Measurements from ENCODE around the gene HID1. TPM values are rescaled to one million over a fixed set of nuclear protein-coding genes. Genes with fewer than 3 reads are reported as not detected.

Gene HID1
- total RNA-seq, 1 experiment from 2014 or later, result 12.7 TPM

DNA sequence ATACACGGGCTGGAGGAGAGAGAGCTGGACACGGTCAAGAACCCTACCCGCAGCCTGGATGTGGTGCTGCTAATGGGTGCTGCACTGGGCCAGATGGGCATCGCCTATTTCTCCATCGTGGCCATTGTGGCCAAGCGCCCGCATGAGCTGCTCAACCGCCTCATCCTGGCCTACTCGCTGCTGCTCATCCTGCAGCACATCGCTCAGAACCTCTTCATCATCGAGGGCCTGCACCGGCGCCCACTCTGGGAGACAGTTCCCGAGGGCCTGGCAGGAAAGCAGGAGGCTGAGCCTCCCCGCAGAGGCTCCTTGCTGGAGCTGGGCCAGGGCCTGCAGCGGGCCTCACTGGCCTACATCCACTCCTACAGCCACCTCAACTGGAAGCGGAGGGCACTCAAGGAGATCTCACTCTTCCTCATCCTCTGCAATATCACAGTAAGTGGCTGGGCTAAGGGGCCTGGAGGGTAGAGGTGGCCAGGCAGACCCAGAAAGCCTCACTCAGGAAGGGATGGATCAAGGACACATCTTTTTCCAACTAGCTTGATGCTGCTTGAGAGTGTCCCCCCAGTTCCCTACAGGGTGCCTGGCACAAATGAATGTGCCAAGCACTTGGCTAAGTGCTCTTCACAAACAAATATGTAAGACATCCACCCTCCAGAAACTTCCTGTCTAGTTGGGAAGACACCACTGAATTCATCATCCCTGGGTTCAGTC is 25.4 kb downstream of the HID1 start:
- no peak overlapping the region for H4K91ac ChIP-seq (ENCODE audit: insufficient read length, low read depth, low read length)

More for the DNA sequence above, 25.4 kb downstream of the HID1 start:
- H3K9me3 ChIP-seq (ENCODE audit: control insufficient read depth, low read depth, low read length), result no peaks in the 10 kb centered on the region
- Mint-ChIP-seq H3K4me3 (no peak overlapping the region), H3K27me3 (ENCODE audit: low read depth) (peaks cover 33% of the 10 kb centered on the region), H3K36me3 (ENCODE audit: insufficient read depth in 1 of 3, low read depth in 3 of 3) (no peaks in the 10 kb centered on the region), H3K9me3 (no peaks in the 10 kb centered on the region), H3K27ac (no peak overlapping the region; a peak in 1 of 7 replicates), H3K4me1 (peaks cover 22 to 29% of the 10 kb centered on the region in 2 experiments)
- H4K5ac ChIP-seq (ENCODE audit: insufficient read length, low read depth, low read length), result no peak overlapping the region
- DNase-seq, result no peak
- H3K9ac ChIP-seq (ENCODE audit: extremely low read depth, insufficient read length, low read length), result no peak overlapping the region
- no peaks in the 10 kb centered on the region for H4K20me1 ChIP-seq (ENCODE audit: control insufficient read depth, insufficient read depth, insufficient read length)
- no peaks in the 10 kb centered on the region for H3K23me2 ChIP-seq (ENCODE audit: insufficient read length, low read depth, low read length, poor library complexity, severe bottlenecking)
- H3K18ac ChIP-seq (ENCODE audit: insufficient read length, low read depth, low read length), result no peak overlapping the region
- no peaks in the 10 kb centered on the region for H3K79me1 ChIP-seq (ENCODE audit: insufficient read depth, low read depth, low read length, poor library complexity, severe bottlenecking)
- H2AK5ac ChIP-seq (ENCODE audit: insufficient read length, low read length), result no peak overlapping the region
- H3K27ac ChIP-seq (ENCODE audit: insufficient read length, low read depth, low read length), result no peak overlapping the region
- no peak overlapping the region for H2BK120ac ChIP-seq (ENCODE audit: low read depth, low read length, poor library complexity, severe bottlenecking)
- no CpG with 5 or more reads among the region's 17 CpGs for WGBS (ENCODE audit: extremely low coverage, insufficient read length, low lambda C conversion rate)
- H2BK20ac ChIP-seq (ENCODE audit: low read depth, low read length, poor library complexity, severe bottlenecking), result no peak overlapping the region
- no peak overlapping the region for H2BK5ac ChIP-seq (ENCODE audit: insufficient read length, low read length)
- H3K56ac ChIP-seq (ENCODE audit: insufficient read length, low read depth, low read length), result no peak overlapping the region
- H3K14ac ChIP-seq (ENCODE audit: insufficient read depth, low read length), result no peak overlapping the region
- H3K79me2 ChIP-seq (ENCODE audit: insufficient read depth, low read length), result no peaks in the 10 kb centered on the region
- H2BK12ac ChIP-seq (ENCODE audit: insufficient read length, low read depth, low read length), result no peak overlapping the region
- TF ChIP-seq CTCF (conservative IDR thresholded peaks at IDR 0.05), result no peak
- no peaks in the 10 kb centered on the region; the same call in 1 of the 2 replicates for H3K27me3 ChIP-seq (ENCODE audit: insufficient read depth, low read length)
- no peak overlapping the region for H3K4ac ChIP-seq (ENCODE audit: low read depth, low read length)
- no peak overlapping the region for H3K4me2 ChIP-seq (ENCODE audit: insufficient read depth, insufficient read length, low read length)
- H3T11ph ChIP-seq (ENCODE audit: low read length), result no peak overlapping the region
- H3K4me1 ChIP-seq (ENCODE audit: insufficient read depth, low read length), result no peaks in the 10 kb centered on the region; the same call in 1 of the 2 replicates
- H4K8ac ChIP-seq (replicated peaks; ENCODE audit: insufficient read length, low read depth, low read length), result no peak overlapping the region
- no peak overlapping the region for H2BK15ac ChIP-seq (ENCODE audit: low read depth, low read length)
- H3K23ac ChIP-seq (ENCODE audit: insufficient read length, low read depth, low read length), result no peak overlapping the region
- H2AFZ ChIP-seq (ENCODE audit: low read length), result no peak overlapping the region

Measured in H9 (cell line).